Activated CD4-positive, alpha-beta T cell treated with anti-CD3 and anti-CD28 coated beads for 4 hours (primary cell): ENCODE data around the gene HELZ.
"Not testable (repeated sequence)": the region's sequence is repeated elsewhere in the genome, so short reads cannot be mapped to it uniquely, and the experiment has no call there.

Source experiments
- DNase-seq, 2 donors: peaks; one replicate each; pipeline ENCODE4 v3.0.0-alpha.2; 2020

The HELZ gene

GRCh38 chr17:67139784-67140665, 105.0 kb downstream of the HELZ start:
- no peak for DNase-seq

DNA sequence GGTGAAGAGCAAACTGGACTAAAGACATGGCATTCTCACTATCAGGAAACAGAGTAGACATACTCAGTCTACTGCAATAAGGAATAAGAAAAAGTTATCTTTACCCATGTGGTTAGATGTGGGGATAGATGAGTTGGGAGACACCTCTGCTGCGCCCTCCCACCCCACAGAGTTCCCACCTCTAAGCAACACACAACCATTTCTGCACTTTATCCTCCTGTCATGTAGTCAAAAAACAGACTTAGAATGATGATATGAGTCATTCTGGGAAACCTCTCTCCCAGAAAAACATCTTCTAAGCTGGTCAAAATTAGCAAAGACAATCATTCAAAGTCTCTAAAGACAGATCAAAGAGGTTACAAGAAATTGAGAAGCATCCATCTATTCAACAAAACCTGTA, 105.7 kb downstream of the HELZ start:
- DNase-seq: no peak

DNA sequence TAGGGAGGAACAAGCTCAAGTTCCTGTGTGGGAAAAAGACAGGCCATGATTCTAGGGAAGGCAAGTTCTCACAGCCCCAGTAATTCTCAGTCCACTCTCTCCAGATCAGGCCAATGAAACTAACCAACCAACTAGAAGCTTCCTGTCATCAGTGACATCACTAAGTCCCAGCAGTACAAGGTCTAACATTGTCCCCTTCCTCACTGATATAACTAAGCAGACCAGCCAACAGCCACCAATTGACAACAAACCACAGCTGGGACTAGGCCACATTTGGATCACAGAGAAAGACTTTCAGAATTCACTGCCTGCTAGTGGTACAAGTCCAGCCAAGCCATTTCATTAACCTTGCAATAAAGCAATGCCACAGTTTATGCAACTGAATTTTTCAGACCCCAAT, 106.6 kb downstream of the HELZ start:
- no peak for DNase-seq

- no peak for DNase-seq
Measured at GRCh38 chr17:67137860-67138259, 107.1 kb downstream of the HELZ start.

- DNase-seq: no peak
Measured at GRCh38 chr17:67137026-67137370, 108.0 kb downstream of the HELZ start.

DNA sequence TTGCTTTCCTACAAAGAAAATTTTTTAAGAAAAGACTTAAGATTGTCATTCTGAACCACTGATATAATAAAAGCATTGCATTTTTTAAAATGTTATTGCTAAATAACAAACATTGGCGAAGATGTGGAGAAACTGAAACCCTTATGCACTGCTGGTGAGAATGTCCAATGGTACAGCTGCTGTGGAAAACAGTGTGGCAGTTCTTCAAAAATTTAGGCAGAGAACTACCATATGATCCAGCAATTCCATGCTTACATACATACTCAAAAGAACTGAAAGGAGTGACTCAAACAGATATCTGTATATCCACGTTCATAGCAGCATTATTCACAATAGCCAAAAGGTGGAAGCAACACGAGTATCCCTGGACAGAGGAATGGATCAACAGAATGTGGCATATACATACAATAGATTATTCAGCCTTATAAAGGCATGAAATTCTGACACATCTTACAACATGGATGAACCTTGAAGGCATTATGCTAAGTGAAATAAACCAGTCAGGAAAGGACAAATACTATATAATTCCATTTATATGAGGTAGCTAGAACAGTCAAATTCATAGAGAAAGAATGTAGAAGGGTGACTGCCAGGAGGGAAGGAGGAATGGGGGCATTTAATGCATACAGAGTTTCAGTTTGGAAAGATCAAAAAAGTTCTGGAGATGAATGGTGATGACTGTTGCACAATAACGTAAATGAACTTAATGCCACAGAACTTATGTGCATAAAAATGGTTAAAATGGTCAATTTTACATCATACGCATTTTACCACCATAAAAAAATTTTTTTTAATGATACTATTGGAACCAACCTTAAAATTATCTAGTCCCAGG, 108.6 kb downstream of the HELZ start:
- DNase-seq: no peak

DNA sequence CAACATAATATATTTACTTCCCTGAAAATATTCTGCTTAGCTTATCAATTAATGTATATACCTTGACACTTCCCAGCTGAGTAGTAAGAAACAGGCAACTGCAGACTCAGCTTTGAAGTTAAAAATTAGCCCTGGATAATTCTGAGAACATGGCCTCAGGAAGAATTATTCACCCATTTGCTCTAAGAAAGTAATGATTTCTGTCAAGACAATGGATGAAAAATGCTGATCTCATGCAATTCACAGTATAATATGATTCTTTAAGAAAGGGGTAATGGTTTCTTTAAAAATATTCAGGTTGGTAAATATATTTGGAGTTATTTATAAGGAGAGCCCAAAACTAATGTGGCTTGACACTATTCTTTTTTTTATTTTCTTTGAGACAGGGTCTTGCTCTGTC, 111.8 kb downstream of the HELZ start:
- no peak for DNase-seq

- no peak for DNase-seq
Measured at GRCh38 chr17:67132366-67132765, 112.6 kb downstream of the HELZ start.

DNA sequence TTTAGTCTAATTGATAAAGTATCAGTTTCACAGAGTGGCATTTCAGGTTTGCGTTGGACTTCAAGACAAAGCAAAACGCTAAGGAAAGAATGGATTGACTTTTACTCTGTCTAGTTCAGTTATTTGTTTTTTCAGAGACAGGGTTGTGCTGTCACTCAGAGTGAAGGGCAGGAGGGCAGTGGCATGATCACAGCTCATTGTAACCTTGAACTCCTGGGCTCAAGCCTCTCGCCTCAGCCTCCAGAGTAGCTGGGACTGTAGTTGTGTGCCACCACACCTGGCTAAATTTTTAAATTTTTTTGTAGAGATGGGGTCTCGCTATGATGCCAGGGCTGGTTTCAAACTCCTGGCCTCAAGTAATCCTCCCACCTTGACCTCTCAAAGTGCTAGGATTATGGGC, 114.2 kb downstream of the HELZ start:
- DNase-seq: no peak

DNA sequence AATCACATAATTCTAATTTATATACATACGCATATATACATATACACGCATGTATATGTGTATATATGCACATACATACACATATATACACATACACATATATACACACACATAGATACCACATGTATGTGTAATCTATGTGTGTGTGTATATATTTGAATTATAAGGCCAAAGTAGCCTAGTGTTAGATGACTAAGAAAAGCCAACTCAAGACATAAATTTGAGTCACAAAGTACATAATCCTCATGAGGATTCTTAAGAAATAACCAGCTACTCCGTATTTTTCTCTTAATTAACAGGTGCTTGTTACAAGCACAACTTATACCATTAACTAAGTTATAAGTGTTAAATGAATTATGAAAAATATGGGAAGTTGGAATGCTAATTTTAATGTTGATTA, 115.7 kb downstream of the HELZ start:
- DNase-seq: no peak

DNA sequence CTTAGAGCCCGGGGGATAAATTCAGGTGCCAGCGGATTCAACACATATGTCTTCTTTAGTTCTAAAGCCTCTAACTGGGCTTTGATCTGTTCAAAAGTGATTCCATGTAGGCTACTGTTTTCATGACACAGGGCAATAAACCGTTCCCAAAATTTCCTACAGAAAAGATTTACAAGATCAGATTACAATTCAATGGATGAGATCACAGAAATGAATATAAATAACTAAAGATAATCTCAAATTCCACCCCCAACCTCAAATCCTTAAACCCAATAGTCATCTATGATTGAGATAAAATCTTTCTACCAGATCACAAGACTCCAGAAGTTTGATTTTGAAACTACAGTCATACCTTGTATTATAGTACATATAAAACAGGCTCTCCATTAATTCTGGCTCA, 116.3 kb downstream of the HELZ start:
- no peak for DNase-seq

- DNase-seq: no peak
Measured at GRCh38 chr17:67127925-67128324, 117.1 kb downstream of the HELZ start.

- no peak for DNase-seq
Measured at GRCh38 chr17:67126983-67127382, 118.0 kb downstream of the HELZ start.

- DNase-seq: not testable (repeated sequence)
Measured at GRCh38 chr17:67126543-67126942, 118.5 kb downstream of the HELZ start.

DNA sequence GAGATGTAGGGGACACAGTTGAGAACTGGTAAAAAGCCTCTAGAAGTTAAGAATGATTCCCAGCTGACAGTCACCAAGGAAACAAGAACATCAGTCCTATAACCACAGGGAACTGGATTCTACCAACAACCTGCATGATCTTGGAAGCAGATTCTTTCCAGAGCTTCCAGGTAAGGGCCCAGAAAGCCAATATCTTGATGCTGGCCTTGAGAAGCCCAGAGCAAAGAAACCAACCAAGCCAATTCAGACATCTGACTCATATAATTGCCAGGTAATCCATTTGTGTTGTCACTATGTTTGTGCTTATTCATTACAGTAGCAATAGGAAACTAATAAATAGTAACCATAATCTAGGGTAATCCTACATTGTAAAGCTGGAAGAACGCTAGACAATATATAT, 119.1 kb downstream of the HELZ start:
- no peak for DNase-seq

- DNase-seq: no peak
Measured at GRCh38 chr17:67125417-67125816, 119.6 kb downstream of the HELZ start.

DNA sequence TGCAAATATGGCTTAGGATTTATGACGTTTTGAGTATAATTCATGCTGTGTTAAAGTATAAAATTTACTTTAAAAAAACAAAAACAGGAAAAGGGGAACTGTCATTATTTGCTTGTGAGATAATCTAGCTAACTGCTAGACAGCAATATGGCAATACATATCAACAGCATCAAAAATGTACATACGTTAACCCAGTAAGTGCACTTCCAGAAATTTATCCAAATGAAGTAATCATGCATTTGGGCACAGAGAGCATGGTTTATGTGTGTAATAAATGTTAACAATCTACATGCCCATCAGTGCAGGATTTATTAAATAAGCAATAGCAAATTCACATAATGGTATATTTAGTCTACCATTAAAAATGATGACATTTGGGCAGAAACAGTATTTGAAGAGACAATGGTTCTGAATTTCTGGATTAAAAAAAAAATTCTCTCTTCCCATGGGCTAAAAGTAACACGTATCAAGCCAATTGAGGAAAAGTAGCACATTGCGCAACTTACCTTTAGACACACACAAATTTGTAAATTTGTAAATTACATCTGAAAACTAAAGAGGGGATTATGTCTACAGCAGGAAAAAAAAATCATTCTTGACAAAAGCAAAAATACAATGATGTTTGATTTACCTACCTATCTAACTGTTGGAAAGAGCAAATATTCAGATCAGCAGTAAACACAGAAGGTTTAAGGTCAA, 120.4 kb downstream of the HELZ start:
- no peak for DNase-seq

- DNase-seq: no peak
Measured at GRCh38 chr17:67123699-67124098, 121.3 kb downstream of the HELZ start.

DNA sequence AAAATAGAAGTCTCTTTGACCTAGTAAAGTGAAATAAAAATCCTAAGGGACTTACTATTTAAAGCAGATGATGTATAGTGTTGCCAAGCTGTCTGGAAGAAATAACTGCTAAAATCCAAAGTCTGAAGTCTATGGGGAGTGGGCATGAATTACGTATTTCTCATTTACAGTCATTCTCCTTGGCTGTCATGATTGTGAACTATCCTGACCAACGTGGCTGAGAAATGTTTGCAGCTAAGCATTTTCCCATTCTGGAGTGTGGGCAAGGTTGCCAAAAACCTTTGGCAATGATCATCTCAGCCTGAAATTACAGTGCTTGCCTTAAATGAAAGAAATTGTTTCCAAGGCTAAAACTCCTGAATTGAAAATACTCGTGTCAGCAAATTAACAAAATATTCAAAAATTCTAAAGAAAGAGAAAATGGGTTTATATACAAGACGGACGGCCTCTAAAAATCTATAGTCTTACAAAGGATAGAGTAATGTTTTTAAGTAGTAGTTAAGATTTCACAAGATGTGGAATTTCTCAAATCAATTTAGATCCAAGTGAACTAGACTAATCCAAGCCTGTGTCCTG, 123.6 kb downstream of the HELZ start:
- DNase-seq: no peak

DNA sequence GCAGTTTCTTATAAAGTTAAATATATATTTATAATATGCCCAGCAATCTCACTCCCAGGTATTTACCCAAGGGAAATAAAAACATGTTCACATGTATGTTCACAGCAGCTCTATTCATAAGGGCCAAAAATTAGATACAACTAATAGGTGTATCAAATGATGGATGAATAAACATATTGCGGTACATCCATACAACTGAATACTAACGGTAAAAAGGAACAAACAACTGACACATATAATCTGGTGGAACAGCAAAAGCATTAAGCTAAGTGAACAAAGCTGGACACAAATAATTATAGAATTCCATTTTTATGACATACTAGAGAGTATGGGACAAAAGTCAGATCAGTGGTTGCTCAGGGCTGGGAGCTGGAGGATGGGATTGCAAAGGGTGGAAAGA, 125.9 kb downstream of the HELZ start:
- no peak for DNase-seq

- no peak for DNase-seq
Measured at GRCh38 chr17:67116045-67116575, 128.9 kb downstream of the HELZ start.

DNA sequence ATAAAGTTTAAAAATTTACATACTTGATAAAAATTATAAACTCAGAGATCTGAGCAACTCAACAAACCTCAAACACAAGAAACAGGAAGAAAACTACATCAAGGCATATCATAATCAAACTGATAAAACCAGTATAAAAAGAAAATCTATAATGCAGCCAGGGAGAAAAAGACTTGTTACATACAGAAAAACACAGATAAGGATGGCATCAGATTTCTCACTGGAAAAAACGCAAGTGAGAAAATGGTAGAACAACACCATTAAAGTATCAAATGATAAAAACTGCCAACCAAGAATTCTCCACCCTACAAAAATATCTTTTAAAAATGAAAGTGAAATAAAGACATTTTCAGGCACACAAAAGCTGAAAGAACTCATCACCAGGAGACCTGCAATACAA, 129.6 kb downstream of the HELZ start:
- no peak for DNase-seq

DNA sequence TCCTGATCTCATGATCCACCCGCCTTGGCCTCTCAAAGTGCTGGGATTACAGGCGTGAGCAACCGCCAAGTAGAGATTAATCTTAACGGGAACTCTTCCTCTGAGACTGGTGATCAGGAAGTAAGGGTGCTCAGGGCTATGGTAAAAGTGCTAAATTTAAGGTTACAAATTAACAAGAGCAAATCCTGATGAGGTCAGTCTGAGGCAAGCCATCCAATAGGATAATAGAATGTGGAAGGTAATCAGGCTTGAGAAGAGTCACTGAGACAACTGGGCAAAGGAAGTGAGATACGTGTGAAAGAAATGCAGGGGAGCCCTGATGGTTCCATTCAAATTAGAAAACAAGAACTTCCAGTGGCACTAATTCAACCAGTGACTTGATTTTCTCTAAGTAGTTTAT, 131.5 kb downstream of the HELZ start:
- DNase-seq: no peak
